Keratinocyte (primary cell): ENCODE results near the gene ZFYVE28. TPM values are rescaled to one million over a fixed set of nuclear protein-coding genes. Genes with fewer than 3 reads are reported as not detected.

Experiments used
- DNase-seq: peaks from one replicate; pipeline ENCODE4 v3.0.0-alpha.2; 2011; ENCODE audit warnings: low read depth, missing footprints, low spot score
- FAIRE-seq: peaks from 2 replicates; lab custom pipeline; 2011; peaks lifted over from hg19 to GRCh38; lab: Jason Lieb, UNC
- H2AFZ ChIP-seq: 2 replicates; pipeline ENCODE4 v1.6.0; 2012; ENCODE audit warnings: low read length, control low read depth, inconsistent platforms; ENCODE audit not compliant: control insufficient read depth
- H3K27ac ChIP-seq: 2 replicates; pipeline ENCODE4 v1.5.1; 2011; ENCODE audit warnings: low read length; ENCODE audit not compliant: control insufficient read depth, insufficient read depth
- H3K27me3 ChIP-seq: 3 replicates; pipeline ENCODE4 v1.6.0; 2011; ENCODE audit warnings: low read length; ENCODE audit not compliant: control insufficient read depth, insufficient read depth; ENCODE audit errors: extremely low read depth
- H3K36me3 ChIP-seq, 2 experiments: 2 replicates in 1 of 2; 3 replicates in 1 of 2; pipeline ENCODE4 v1.5.1; 2011; ENCODE audit warnings: low read length in 2 of 2, mild to moderate bottlenecking in 1 of 2; ENCODE audit not compliant: control insufficient read depth in 2 of 2, insufficient read depth in 2 of 2; ENCODE audit errors: extremely low read depth in 1 of 2
- H3K4me1 ChIP-seq: 3 replicates; pipeline ENCODE4 v1.5.1; 2011; ENCODE audit warnings: low read length; ENCODE audit not compliant: control insufficient read depth, insufficient read depth; ENCODE audit errors: extremely low read depth
- H3K4me2 ChIP-seq: 3 replicates; pipeline ENCODE4 v1.6.0; 2011; ENCODE audit warnings: low read depth, low read length; ENCODE audit not compliant: control insufficient read depth, insufficient read depth; ENCODE audit errors: extremely low read depth
- H3K4me3 ChIP-seq, 3 experiments: fragments of 200-600 bp in 1 of 3; sonication (generic) in 1 of 3; 2 replicates in 2 of 3; 3 replicates in 1 of 3; pipeline ENCODE4 v1.5.1; 2011 to 2016; ENCODE audit warnings: low read length in 3 of 3, mild to moderate bottlenecking in 3 of 3, control low read depth in 2 of 3, inconsistent platforms in 1 of 3, low read depth in 1 of 3, mixed read lengths in 1 of 3, mixed run types in 1 of 3, moderate library complexity in 1 of 3; ENCODE audit not compliant: control insufficient read depth in 2 of 3, insufficient read depth in 2 of 3; ENCODE audit errors: extremely low read depth in 1 of 3
- H3K79me2 ChIP-seq: 2 replicates; pipeline ENCODE4 v1.6.0; 2012; ENCODE audit warnings: low read length; ENCODE audit not compliant: control insufficient read depth, insufficient read depth
- H3K9ac ChIP-seq: 3 replicates; pipeline ENCODE4 v1.6.0; 2011; ENCODE audit warnings: low read length; ENCODE audit not compliant: control insufficient read depth, insufficient read depth; ENCODE audit errors: extremely low read depth
- H3K9me1 ChIP-seq: 3 replicates; pipeline ENCODE4 v1.6.0; 2011; ENCODE audit warnings: low read length; ENCODE audit not compliant: control insufficient read depth, insufficient read depth; ENCODE audit errors: extremely low read depth
- H3K9me3 ChIP-seq: 2 replicates; pipeline ENCODE4 v1.5.1; 2012; ENCODE audit warnings: low read depth, low read length; ENCODE audit not compliant: control insufficient read depth
- H4K20me1 ChIP-seq: 3 replicates; pipeline ENCODE4 v1.6.0; 2011; ENCODE audit warnings: low read length; ENCODE audit not compliant: control insufficient read depth, insufficient read depth; ENCODE audit errors: extremely low read depth
- EZH2 ChIP-seq: IDR thresholded peaks from one replicate; pipeline ENCODE4 v1.6.1; 2012; ENCODE audit warnings: inconsistent platforms, mild to moderate bottlenecking, low read length, moderate library complexity
- dilution Hi-C: fragments of 300-500 bp; cut with MboI; formaldehyde crosslinking; loops from one replicate; pipeline ENCODE4 v1.7.0; 2020; ENCODE audit warnings: low sequenced_read_pairs; ENCODE audit not compliant: extremely low pct_ligation_motif_present
- polyA plus RNA-seq, 5 experiments: library from polyadenylated mRNA; depleted of rRNA in 3 of 5; stranded (reverse) in 3 of 5; stranded (forward) in 1 of 5; unstranded in 1 of 5; fragments of >200 nt; gene quantifications; 1 replicate in 1 of 5; 2 replicates in 3 of 5; 3 replicates in 1 of 5; pipeline versions ENCODE4 v1.2.1 to v1.2.3, GENCODE V29; 2011 to 2012; ENCODE audit warnings: missing spikeins in 2 of 5, low read depth in 1 of 5, low replicate concordance in 1 of 5
- TF ChIP-seq, protein P1 (sequence below), 3 experiments: IDR thresholded peaks in 1 of 3; conservative IDR thresholded peaks in 1 of 3; optimal IDR thresholded peaks in 1 of 3; 2 replicates in 2 of 3; 3 replicates in 1 of 3; pipeline versions ENCODE3 to v1.5.1; 2011; ENCODE audit warnings: low read length in 3 of 3, mild to moderate bottlenecking in 3 of 3, moderate library complexity in 2 of 3, control low read depth in 1 of 3, inconsistent platforms in 1 of 3; ENCODE audit not compliant: insufficient read depth in 2 of 3; ENCODE audit errors: extremely low read depth in 1 of 3

Gene ZFYVE28
- polyA plus RNA-seq, 1 donor (not counting 4 experiments of a cell fraction or from before 2014, with no cell fraction given): 0.33 TPM

DNA sequence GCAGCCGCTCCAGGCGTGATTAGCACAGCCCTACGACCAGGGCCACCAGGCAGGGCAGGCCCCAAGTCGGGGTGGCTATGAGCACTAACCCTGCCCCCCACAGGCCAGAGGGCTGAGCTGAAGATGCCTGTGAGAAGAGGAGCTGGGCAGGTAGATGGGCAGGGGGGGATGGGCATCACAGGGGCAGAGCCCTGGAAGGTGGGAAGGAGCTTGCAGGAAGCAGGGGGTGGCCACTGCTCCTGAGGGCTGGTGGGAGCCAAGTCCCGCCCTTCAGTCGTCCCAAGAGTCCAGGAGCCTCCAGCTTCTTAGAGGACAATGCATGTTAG is 149.3 kb downstream of the ZFYVE28 start:
- no peaks in the 10 kb centered on the region for H3K36me3 ChIP-seq
- H3K9me1 ChIP-seq: no peaks in the 10 kb centered on the region
- dilution Hi-C loops: no loop called here
- H3K79me2 ChIP-seq: no peaks in the 10 kb centered on the region
- no peaks in the 10 kb centered on the region for H3K27me3 ChIP-seq
- TF ChIP-seq, protein P1, sequence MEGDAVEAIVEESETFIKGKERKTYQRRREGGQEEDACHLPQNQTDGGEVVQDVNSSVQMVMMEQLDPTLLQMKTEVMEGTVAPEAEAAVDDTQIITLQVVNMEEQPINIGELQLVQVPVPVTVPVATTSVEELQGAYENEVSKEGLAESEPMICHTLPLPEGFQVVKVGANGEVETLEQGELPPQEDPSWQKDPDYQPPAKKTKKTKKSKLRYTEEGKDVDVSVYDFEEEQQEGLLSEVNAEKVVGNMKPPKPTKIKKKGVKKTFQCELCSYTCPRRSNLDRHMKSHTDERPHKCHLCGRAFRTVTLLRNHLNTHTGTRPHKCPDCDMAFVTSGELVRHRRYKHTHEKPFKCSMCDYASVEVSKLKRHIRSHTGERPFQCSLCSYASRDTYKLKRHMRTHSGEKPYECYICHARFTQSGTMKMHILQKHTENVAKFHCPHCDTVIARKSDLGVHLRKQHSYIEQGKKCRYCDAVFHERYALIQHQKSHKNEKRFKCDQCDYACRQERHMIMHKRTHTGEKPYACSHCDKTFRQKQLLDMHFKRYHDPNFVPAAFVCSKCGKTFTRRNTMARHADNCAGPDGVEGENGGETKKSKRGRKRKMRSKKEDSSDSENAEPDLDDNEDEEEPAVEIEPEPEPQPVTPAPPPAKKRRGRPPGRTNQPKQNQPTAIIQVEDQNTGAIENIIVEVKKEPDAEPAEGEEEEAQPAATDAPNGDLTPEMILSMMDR (optimal IDR thresholded peaks at IDR 0.05 in 1 of 3, IDR thresholded peaks at IDR 0.05 in 1 of 3, conservative IDR thresholded peaks at IDR 0.05 in 1 of 3; ENCODE audit: extremely low read depth in 1 of 3, insufficient read depth in 2 of 3, low read length in 3 of 3): no peak
- TF ChIP-seq EZH2: no peak
- no peak overlapping the region for H3K27ac ChIP-seq
- no peaks in the 10 kb centered on the region for H4K20me1 ChIP-seq
- H3K9ac ChIP-seq: no peak overlapping the region
- H3K4me1 ChIP-seq: no peaks in the 10 kb centered on the region
- no peak overlapping the region for H3K4me3 ChIP-seq
- no peaks in the 10 kb centered on the region for H3K9me3 ChIP-seq
- H2AFZ ChIP-seq: no peak overlapping the region
- no peak for FAIRE-seq
- DNase-seq: no peak
- no peak overlapping the region for H3K4me2 ChIP-seq

DNA sequence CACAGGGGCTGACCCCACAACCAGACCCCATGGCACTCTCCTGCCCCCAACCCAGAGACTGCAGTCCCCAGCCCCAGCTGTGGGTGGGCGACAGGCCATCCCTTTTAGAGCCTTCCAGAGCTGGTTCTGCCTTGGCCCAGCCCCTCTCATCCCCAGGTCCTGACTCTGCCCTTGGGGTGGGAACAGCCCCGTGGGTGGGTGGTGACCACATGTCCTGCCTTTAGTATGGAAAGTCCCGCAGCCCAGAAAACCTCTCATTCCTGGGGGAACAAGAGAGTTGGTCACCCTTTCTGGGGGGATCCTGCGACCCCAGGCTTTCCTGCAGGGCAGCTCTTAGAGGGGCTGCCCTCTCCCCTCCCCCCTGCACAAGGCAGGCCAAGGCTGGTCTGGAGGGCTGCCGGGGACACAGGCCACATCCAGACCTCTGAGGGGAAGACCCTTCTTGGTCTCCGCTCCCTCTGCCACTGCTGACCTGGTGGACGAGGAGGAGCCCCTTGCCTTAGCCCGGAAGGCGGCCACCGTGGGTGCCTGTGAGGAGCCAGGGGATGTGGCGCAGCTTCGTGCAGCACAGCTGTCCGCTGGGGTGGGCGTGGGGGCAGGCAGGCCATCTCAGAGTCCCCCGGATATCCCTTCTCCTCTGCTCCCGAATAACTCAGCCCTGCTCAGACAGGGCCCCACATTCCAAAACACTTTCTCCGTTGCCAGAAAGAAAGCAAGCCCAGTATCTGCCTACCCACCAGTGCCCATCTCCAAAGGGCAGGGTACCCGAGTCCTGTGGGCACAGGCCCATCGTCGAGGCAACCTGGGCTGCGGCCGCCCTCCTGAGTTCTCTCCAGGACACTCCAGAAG is 149.9 kb downstream of the ZFYVE28 start:
- no peak overlapping the region for H2AFZ ChIP-seq
- dilution Hi-C loops: no loop called here
- H4K20me1 ChIP-seq: no peaks in the 10 kb centered on the region
- H3K36me3 ChIP-seq: no peaks in the 10 kb centered on the region
- H3K9me1 ChIP-seq: no peaks in the 10 kb centered on the region
- TF ChIP-seq, protein P1 (optimal IDR thresholded peaks at IDR 0.05 in 1 of 3, IDR thresholded peaks at IDR 0.05 in 1 of 3, conservative IDR thresholded peaks at IDR 0.05 in 1 of 3; ENCODE audit: extremely low read depth in 1 of 3, insufficient read depth in 2 of 3, low read length in 3 of 3): no peak
- no peak for TF ChIP-seq EZH2
- H3K79me2 ChIP-seq: no peaks in the 10 kb centered on the region
- H3K9ac ChIP-seq: no peak overlapping the region
- no peaks in the 10 kb centered on the region for H3K4me1 ChIP-seq
- no peaks in the 10 kb centered on the region for H3K9me3 ChIP-seq
- DNase-seq (no peak), FAIRE-seq (no peak)
- H3K27me3 ChIP-seq: no peaks in the 10 kb centered on the region
- H3K27ac ChIP-seq: no peak overlapping the region
- no peak overlapping the region for H3K4me2 ChIP-seq
- no peak overlapping the region for H3K4me3 ChIP-seq
